A549 (cell line): ENCODE measurements around the gene PLXND1. TPM values are rescaled to one million over a fixed set of nuclear protein-coding genes. Genes with fewer than 3 reads are reported as not detected.
"Not testable (repeated sequence)": the region's sequence is repeated elsewhere in the genome, so short reads cannot be mapped to it uniquely, and the experiment has no call there.

Source experiments
- ATAC-seq, 2 experiments: fragments of 200-7000 bp in 1 of 2; fragments of >200 bp in 1 of 2; cut with Nextera tagmentation in 1 of 2; cut with Tn5 transposase in 1 of 2; 3 replicates each; pipeline versions ENCODE4 v1.8.0 to v1.9.1; 2018 to 2020; ENCODE audit warnings: mild to moderate bottlenecking in 1 of 2, moderate library complexity in 1 of 2
- CTCF ChIA-PET: fragments of 300-600 bp; sonication (Branson Sonifier 250); formaldehyde crosslinking; extraction: SDS; loops from one replicate; lab custom pipeline; 2021; ENCODE audit warnings: antibody characterized with exemption, inconsistent platforms; lab: Yijun Ruan, JAX
- POLR2A ChIA-PET: fragments of 350-600 bp; formaldehyde crosslinking; extraction: SDS; loops from one replicate; lab custom pipeline; 2021; ENCODE audit warnings: antibody characterized with exemption, inconsistent platforms; lab: Yijun Ruan, JAX
- DNase-seq, 2 experiments: peaks; one replicate each; pipeline versions ENCODE4 v3.0.0 to v3.0.0-alpha.2; 2011 to 2016; ENCODE audit warnings: low read depth in 1 of 2, low spot score in 1 of 2
- FAIRE-seq: peaks from 2 replicates; lab custom pipeline; 2011; peaks lifted over from hg19 to GRCh38; lab: Jason Lieb, UNC
- H3K27ac ChIP-seq, 2 experiments: fragments of >200 bp; sonication (Bioruptor Twin); formaldehyde crosslinking; 3 replicates each; pipeline ENCODE4 v1.5.1; 2016 to 2017
- H3K4me1 ChIP-seq: fragments of >200 bp; sonication (Bioruptor Twin); formaldehyde crosslinking; 3 replicates; pipeline ENCODE4 v1.6.1; 2016
- H3K4me2 ChIP-seq: fragments of >200 bp; sonication (Bioruptor Twin); formaldehyde crosslinking; 3 replicates; pipeline ENCODE4 v1.6.1; 2016
- H3K4me3 ChIP-seq: fragments of >200 bp; sonication (Bioruptor Twin); formaldehyde crosslinking; 3 replicates; pipeline ENCODE4 v1.5.1; 2016
- H3K9me3 ChIP-seq: fragments of >200 bp; sonication (Bioruptor Twin); formaldehyde crosslinking; 3 replicates; pipeline ENCODE4 v1.6.1; 2016
- CBX8 ChIP-seq: fragments of 200-600 bp; sonication (generic); IDR thresholded peaks from 2 replicates; pipeline ENCODE4 v1.6.1; 2016
- CHD4 ChIP-seq: fragments of 200-600 bp; sonication (generic); IDR thresholded peaks from 2 replicates; pipeline ENCODE4 v1.6.1; 2016; ENCODE audit warnings: antibody characterized with exemption, mild to moderate bottlenecking, borderline replicate concordance
- E2F6 ChIP-seq: IDR thresholded peaks from 2 replicates; pipeline ENCODE4 v1.6.1; 2012; ENCODE audit warnings: low read depth, borderline replicate concordance
- MAZ ChIP-seq: fragments of 150-350 bp; IDR thresholded peaks from 2 replicates; pipeline ENCODE4 v1.6.1; 2014; ENCODE audit warnings: antibody characterized with exemption, low read depth, low read length, borderline replicate concordance
- PBX3 ChIP-seq: IDR thresholded peaks from 2 replicates; pipeline ENCODE4 v1.6.1; 2012
- PHF8 ChIP-seq: fragments of 200-600 bp; sonication (generic); IDR thresholded peaks from 2 replicates; pipeline ENCODE4 v1.6.1; 2016; ENCODE audit warnings: low read depth, mild to moderate bottlenecking, antibody characterized with exemption, moderate library complexity, borderline replicate concordance
- POLR2A ChIP-seq: IDR thresholded peaks from 2 replicates; pipeline ENCODE4 v1.6.1; 2012; ENCODE audit warnings: mild to moderate bottlenecking, low read length
- RARB ChIP-seq: fragments of 250-450 bp; sonication (Bioruptor Pico); IDR thresholded peaks from 2 replicates; pipeline ENCODE4 v1.8.0; 2021; ENCODE audit warnings: mild to moderate bottlenecking, moderate library complexity
- RFX5 ChIP-seq: fragments of 450-650 bp; IDR thresholded peaks from 2 replicates; pipeline ENCODE4 v1.7.1; 2014; ENCODE audit warnings: antibody characterized with exemption, mild to moderate bottlenecking, moderate library complexity
- SREBF2 ChIP-seq: fragments of 450-650 bp; IDR thresholded peaks from 2 replicates; pipeline ENCODE4 v1.6.1; 2014; ENCODE audit warnings: mild to moderate bottlenecking, moderate library complexity
- ZFP36 ChIP-seq: fragments of 450-650 bp; IDR thresholded peaks from 2 replicates; pipeline ENCODE4 v1.6.1; 2014; ENCODE audit warnings: borderline replicate concordance; ENCODE audit not compliant: partially characterized antibody
- WGBS: methylation state at CpG from one replicate; pipeline ENCODE4 v1.1.6; 2017; ENCODE audit errors: missing lambda C conversion rate; 5-methylcytosine and 5-hydroxymethylcytosine counted together
- polyA plus RNA-seq, 4 experiments: library from polyadenylated mRNA; depleted of rRNA in 3 of 4; stranded (reverse); fragments of >200 nt; fragmentation: RNase III in 1 of 4; extraction: RNeasy Plus Mini Kit Qiagen cat#74134 plus additional on column Dnase treatment in 1 of 4; gene quantifications; 2 replicates in 3 of 4; 3 replicates in 1 of 4; pipeline ENCODE4 v1.2.3, GENCODE V29; 2011 to 2017

Gene PLXND1
- polyA plus RNA-seq, 2 of the 4 experiments (the other 2 are of a cell fraction) = 26.8 to 72.6 TPM

GRCh38 chr3:129517516-129517915 is 89.0 kb downstream of the PLXND1 start (continued):
- TF ChIP-seq POLR2A (no peak), RARB (CRISPR knock-in tag) (no peak), MAZ (no peak), CHD4 (no peak), RFX5 (no peak)

- H3K4me2 ChIP-seq, H3K4me3 ChIP-seq, H3K4me1 ChIP-seq, CTCF ChIA-PET, FAIRE-seq, H3K27ac ChIP-seq, ATAC-seq, DNase-seq, H3K9me3 ChIP-seq, POLR2A ChIA-PET: not testable (repeated sequence)
- 88% methylated on average over 3 of the region's 7 CpGs for WGBS
Observed at GRCh38 chr3:129515821-129516432, 90.5 kb downstream of the PLXND1 start.

GRCh38 chr3:129515108-129515820 is 91.2 kb downstream of the PLXND1 start:
- DNase-seq, H3K4me3 ChIP-seq, FAIRE-seq, H3K4me1 ChIP-seq, H3K9me3 ChIP-seq, H3K27ac ChIP-seq, H3K4me2 ChIP-seq, ATAC-seq, POLR2A ChIA-PET: not testable (repeated sequence)
- WGBS = 93% methylated on average over 12 of the region's 25 CpGs
- CTCF ChIA-PET = interaction anchor here (1.4 kb wide), 1 partner anchor 20 kb away, joined by 3 read pairs; no protein-coding TSS in a partner anchor

- no peak for FAIRE-seq
- Histone ChIP-seq H3K9me3 (no peaks in the 10 kb centered on the region), H3K4me1 (no peaks in the 10 kb centered on the region), H3K27ac (no peak overlapping the region), H3K4me2 (no peak overlapping the region), H3K4me3 (no peak overlapping the region)
- DNase-seq = no peak
- CTCF ChIA-PET = interaction anchor here (0.7 to 1.4 kb wide), 2 partner anchors 20 to 42 kb away, joined by 3 read pairs; no protein-coding TSS in a partner anchor
- no peak for TF ChIP-seq E2F6
- TF ChIP-seq RFX5 = no peak
- no peak for TF ChIP-seq PHF8
- no peak for TF ChIP-seq ZFP36
- no peak for TF ChIP-seq SREBF2
- no peak for TF ChIP-seq CBX8
- TF ChIP-seq PBX3 = no peak
- no peak; a peak in 1 of 6 replicates for ATAC-seq
- WGBS = 95% methylated on average over 6 of the region's 6 CpGs
- POLR2A ChIA-PET = no interaction called here
Observed at GRCh38 chr3:129514563-129514962, 91.9 kb downstream of the PLXND1 start.

- DNase-seq = no peak
- POLR2A ChIA-PET = no interaction called here
- CTCF ChIA-PET = interaction anchor here (0.7 to 1.4 kb wide), 2 partner anchors 21 to 43 kb away, joined by 3 read pairs; no protein-coding TSS in a partner anchor
- 93% methylated on average over 9 of the region's 10 CpGs for WGBS
- H3K4me3 ChIP-seq = no peak overlapping the region
- H3K27ac ChIP-seq = no peak overlapping the region
- FAIRE-seq = no peak
- H3K4me2 ChIP-seq = no peak overlapping the region
- H3K9me3 ChIP-seq = no peaks in the 10 kb centered on the region
- no peaks in the 10 kb centered on the region for H3K4me1 ChIP-seq
- TF ChIP-seq PBX3 (no peak), SREBF2 (no peak)
- no peak for ATAC-seq
Observed at GRCh38 chr3:129514110-129514509, 92.4 kb downstream of the PLXND1 start.
